HEK293T (cell line): Measurements from ENCODE around the gene NABP1.

Experiments
- CTCF ChIA-PET: fragments of 350-600 bp; formaldehyde crosslinking; extraction: SDS; loops from one replicate; lab custom pipeline; 2021; ENCODE audit warnings: antibody characterized with exemption, inconsistent platforms; lab: Yijun Ruan, JAX
- POLR2A ChIA-PET: fragments of 350-600 bp; formaldehyde crosslinking; extraction: SDS; loops from one replicate; lab custom pipeline; 2020; ENCODE audit warnings: antibody characterized with exemption, inconsistent platforms; lab: Yijun Ruan, JAX
- DNase-seq: peaks from one replicate; pipeline ENCODE4 v3.0.0; 2012; ENCODE audit warnings: mixed read lengths; ENCODE audit errors: extremely low spot score
- ARNT ChIP-seq: fragments of 450-650 bp; IDR thresholded peaks from 2 replicates; pipeline ENCODE4 v1.6.1; 2017; ENCODE audit warnings: mild to moderate bottlenecking
- BHLHE40 ChIP-seq: fragments of 450-650 bp; IDR thresholded peaks from 2 replicates; pipeline ENCODE4 v1.6.1; 2016; ENCODE audit warnings: mild to moderate bottlenecking, moderate library complexity, borderline replicate concordance
- CTBP1 ChIP-seq: fragments of 450-650 bp; IDR thresholded peaks from 2 replicates; pipeline ENCODE4 v1.6.1; 2016; ENCODE audit warnings: borderline replicate concordance
- ELF4 ChIP-seq: fragments of 450-650 bp; IDR thresholded peaks from 2 replicates; pipeline ENCODE4 v1.6.1; 2017; ENCODE audit warnings: antibody characterized with exemption
- FOXA1 ChIP-seq: fragments of 450-650 bp; IDR thresholded peaks from 2 replicates; pipeline ENCODE4 v1.6.1; 2016; ENCODE audit warnings: mild to moderate bottlenecking
- FOXK2 ChIP-seq: fragments of 450-650 bp; IDR thresholded peaks from 2 replicates; pipeline ENCODE4 v1.6.1; 2016; ENCODE audit warnings: mild to moderate bottlenecking
- FOXM1 ChIP-seq: fragments of 450-650 bp; IDR thresholded peaks from 2 replicates; pipeline ENCODE4 v1.6.1; 2017; ENCODE audit warnings: mild to moderate bottlenecking, borderline replicate concordance
- HDGF ChIP-seq: fragments of 450-650 bp; IDR thresholded peaks from 2 replicates; pipeline ENCODE4 v1.6.1; 2017; ENCODE audit warnings: antibody characterized with exemption, borderline replicate concordance
- L3MBTL2 ChIP-seq: fragments of 450-650 bp; conservative IDR thresholded peaks from 2 replicates; pipeline ENCODE4 v1.6.1; 2016; ENCODE audit warnings: mild to moderate bottlenecking
- LEF1 ChIP-seq: fragments of 450-650 bp; IDR thresholded peaks from 2 replicates; pipeline ENCODE4 v1.6.1; 2017; ENCODE audit warnings: mild to moderate bottlenecking, borderline replicate concordance
- NFRKB ChIP-seq: fragments of 450-650 bp; IDR thresholded peaks from 2 replicates; pipeline ENCODE4 v1.6.1; 2016; ENCODE audit warnings: mild to moderate bottlenecking, moderate library complexity
- PKNOX1 ChIP-seq: fragments of 450-650 bp; IDR thresholded peaks from 2 replicates; pipeline ENCODE4 v1.6.1; 2016
- SP1 ChIP-seq: fragments of 450-650 bp; IDR thresholded peaks from 2 replicates; pipeline ENCODE4 v1.6.1; 2017
- SUZ12 ChIP-seq: fragments of 450-650 bp; IDR thresholded peaks from 2 replicates; pipeline ENCODE4 v1.6.1; 2016; ENCODE audit warnings: mild to moderate bottlenecking
- TARDBP ChIP-seq: fragments of 450-650 bp; IDR thresholded peaks from 2 replicates; pipeline ENCODE4 v1.6.1; 2016
- ZNF384 ChIP-seq: fragments of 450-650 bp; IDR thresholded peaks from 2 replicates; pipeline ENCODE4 v1.6.1; 2016

Gene NABP1

GRCh38 chr2:191703079-191703725 lies 25.3 kb downstream of the NABP1 start:
- CTCF ChIA-PET = no interaction called here
- TF ChIP-seq BHLHE40 = no peak
- TF ChIP-seq NFRKB = no peak
- no peak for TF ChIP-seq SUZ12
- TF ChIP-seq ELF4 = no peak
- no peak for TF ChIP-seq CTBP1
- DNase-seq = no peak
- POLR2A ChIA-PET = no interaction called here

GRCh38 chr2:191705084-191705483 lies 27.1 kb downstream of the NABP1 start:
- TF ChIP-seq HDGF = no peak
- no peak for TF ChIP-seq FOXK2
- no peak for TF ChIP-seq TARDBP
- TF ChIP-seq ELF4 = no peak
- TF ChIP-seq CTBP1 = no peak
- no peak for TF ChIP-seq PKNOX1
- TF ChIP-seq ARNT = no peak
- TF ChIP-seq SUZ12 = no peak
- no peak for TF ChIP-seq LEF1
- TF ChIP-seq NFRKB = no peak
- TF ChIP-seq FOXA1 = no peak
- TF ChIP-seq FOXM1 = no peak
- TF ChIP-seq SP1 = no peak
- no peak for TF ChIP-seq BHLHE40
- no peak for TF ChIP-seq ZNF384
- no peak for TF ChIP-seq L3MBTL2
- DNase-seq = no peak
- CTCF ChIA-PET = no interaction called here
- POLR2A ChIA-PET = no interaction called here

- TF ChIP-seq ELF4 = no peak
- no peak for DNase-seq
- CTCF ChIA-PET = no interaction called here
- POLR2A ChIA-PET = no interaction called here
Observed at GRCh38 chr2:191705701-191706100, 27.8 kb downstream of the NABP1 start.

- POLR2A ChIA-PET = no interaction called here
Observed at GRCh38 chr2:191706791-191707190, 28.9 kb downstream of the NABP1 start.

GRCh38 chr2:191707542-191707941 lies 29.6 kb downstream of the NABP1 start:
- CTCF ChIA-PET = interaction anchor here (0.6 to 1.6 kb wide), 2 partner anchors 11 to 970 kb away, joined by 3 to 4 read pairs; no protein-coding TSS in a partner anchor
- no peak for DNase-seq
- POLR2A ChIA-PET = no interaction called here
- TF ChIP-seq ELF4 (no peak), PKNOX1 (no peak), FOXM1 (no peak), SUZ12 (no peak), FOXA1 (no peak), ZNF384 (no peak), LEF1 (no peak), TARDBP (no peak), SP1 (no peak), CTBP1 (no peak), HDGF (no peak), ARNT (no peak), BHLHE40 (no peak), NFRKB (no peak), L3MBTL2 (no peak), FOXK2 (no peak)

More at GRCh38 chr2:191706791-191707190, 28.9 kb downstream of the NABP1 start:
- DNase-seq = no peak
- TF ChIP-seq SUZ12 = no peak
- no peak for TF ChIP-seq ELF4
- TF ChIP-seq FOXM1 = no peak
- TF ChIP-seq FOXK2 = no peak
- TF ChIP-seq FOXA1 = no peak
- no peak for TF ChIP-seq BHLHE40
- TF ChIP-seq TARDBP = no peak
- no peak for TF ChIP-seq LEF1
- TF ChIP-seq CTBP1 = no peak
- TF ChIP-seq SP1 = no peak
- no peak for TF ChIP-seq ZNF384
- TF ChIP-seq ARNT = no peak
- CTCF ChIA-PET = interaction anchor here (0.6 to 1.6 kb wide), 3 partner anchors 10 to 969 kb away, joined by 3 to 4 read pairs (median 3); no protein-coding TSS in a partner anchor

GRCh38 chr2:191710411-191710900 lies 32.5 kb downstream of the NABP1 start:
- DNase-seq = no peak
- no peak for TF ChIP-seq SUZ12
- no peak for TF ChIP-seq FOXK2
- POLR2A ChIA-PET = no interaction called here
- CTCF ChIA-PET = no interaction called here

- POLR2A ChIA-PET = interaction anchor here (0.9 kb wide), 1 partner anchor 75 kb away, joined by 3 read pairs; no protein-coding TSS in a partner anchor
- DNase-seq = no peak
- CTCF ChIA-PET = no interaction called here
- TF ChIP-seq NFRKB = no peak
Observed at GRCh38 chr2:191711621-191712020, 33.7 kb downstream of the NABP1 start.
